ENCODE data around the gene B4GALT2. TPM values are rescaled to one million over a fixed set of nuclear protein-coding genes. Genes with fewer than 3 reads are reported as not detected.

The B4GALT2 gene
- total RNA-seq, 1 donor from 2014 or later: 119 TPM

GRCh38 chr1:43981636-43982035 lies 2.6 kb downstream of the B4GALT2 start:
- FAIRE-seq: no peak
- no peak for DNase-seq (ENCODE audit: low spot score in 2 of 2)

GRCh38 chr1:43982241-43982640 lies 3.2 kb downstream of the B4GALT2 start:
- FAIRE-seq: no peak
- no peak for DNase-seq (ENCODE audit: low spot score in 2 of 2)

- peak in 1 of 2 donors; percentile 52 for DNase-seq (ENCODE audit: low spot score in 2 of 2)
- no peak for FAIRE-seq
Measured at GRCh38 chr1:43982808-43983207, 3.8 kb downstream of the B4GALT2 start.

GRCh38 chr1:43983253-43983899 lies 4.4 kb downstream of the B4GALT2 start:
- DNase-seq (ENCODE audit: low spot score in 2 of 2) (peak in 1 of 2 donors; percentile 43), FAIRE-seq (no peak)

- no peak for DNase-seq (ENCODE audit: low spot score in 2 of 2)
- FAIRE-seq: no peak
Measured at GRCh38 chr1:43984855-43985254, 5.8 kb downstream of the B4GALT2 start.

- FAIRE-seq (no peak), DNase-seq (ENCODE audit: low spot score in 2 of 2) (no peak)
Measured at GRCh38 chr1:43985984-43986595, 7.1 kb downstream of the B4GALT2 start.

- FAIRE-seq (no peak), DNase-seq (ENCODE audit: low spot score in 2 of 2) (no peak)
Measured at GRCh38 chr1:43986712-43987111, 7.7 kb downstream of the B4GALT2 start.

- FAIRE-seq: no peak
- no peak for DNase-seq (ENCODE audit: low spot score in 2 of 2)
Measured at GRCh38 chr1:43987159-43987902, 8.3 kb downstream of the B4GALT2 start.

GRCh38 chr1:43990271-43991199 lies 11.5 kb downstream of the B4GALT2 start:
- FAIRE-seq (no peak), DNase-seq (ENCODE audit: low spot score in 2 of 2) (no peak)

GRCh38 chr1:43991200-43991475 lies 12.1 kb downstream of the B4GALT2 start:
- DNase-seq (ENCODE audit: low spot score in 2 of 2) (no peak), FAIRE-seq (no peak)

- FAIRE-seq (no peak), DNase-seq (ENCODE audit: low spot score in 2 of 2) (peak; percentile 83 to 91)
Measured at GRCh38 chr1:43991476-43992231, 12.6 kb downstream of the B4GALT2 start, which contains the start of gene CCDC24. TSS of gene CCDC24 (plus strand) at chr1:43991599. CDS start at chr1:43991879, 280 bp downstream.

- FAIRE-seq: no peak
- DNase-seq (ENCODE audit: low spot score in 2 of 2): no peak
Measured at GRCh38 chr1:43992232-43992995, 13.4 kb downstream of the B4GALT2 start.

GRCh38 chr1:43993206-43993914 lies 14.3 kb downstream of the B4GALT2 start:
- FAIRE-seq (no peak), DNase-seq (ENCODE audit: low spot score in 2 of 2) (no peak)

GRCh38 chr1:43994071-43994470 lies 15.1 kb downstream of the B4GALT2 start:
- FAIRE-seq (no peak), DNase-seq (ENCODE audit: low spot score in 2 of 2) (no peak)

GRCh38 chr1:43994794-43995790 lies 16.1 kb downstream of the B4GALT2 start:
- DNase-seq (ENCODE audit: low spot score in 2 of 2) (no peak), FAIRE-seq (no peak)

GRCh38 chr1:43995984-43996732 lies 17.1 kb downstream of the B4GALT2 start:
- FAIRE-seq (no peak), DNase-seq (ENCODE audit: low spot score in 2 of 2) (peak in 1 of 2 donors; percentile 39)

- FAIRE-seq (no peak), DNase-seq (ENCODE audit: low spot score in 2 of 2) (no peak)
Measured at GRCh38 chr1:43996733-43997115, 17.7 kb downstream of the B4GALT2 start.
